SK-N-SH (cell line): ENCODE data around the gene NPEPL1.

Experiments
- CTCF ChIP-seq: fragments of 200-600 bp; sonication (generic); IDR thresholded peaks from 2 replicates; pipeline ENCODE4 v1.6.1; 2017; ENCODE audit warnings: antibody characterized with exemption, mild to moderate bottlenecking, moderate library complexity
- EP300 ChIP-seq, 2 experiments: IDR thresholded peaks; 2 replicates each; pipeline versions ENCODE4 v1.4.0 to v1.6.1; 2012; ENCODE audit warnings: borderline replicate concordance in 1 of 2, low read depth in 1 of 2, low read length in 1 of 2
- GABPA ChIP-seq: IDR thresholded peaks from 2 replicates; pipeline ENCODE4 v1.4.0; 2012; ENCODE audit warnings: low read depth, mild to moderate bottlenecking
- MAX ChIP-seq: IDR thresholded peaks from 2 replicates; pipeline ENCODE4 v1.4.0; 2012; ENCODE audit warnings: low read depth
- PBX3 ChIP-seq: IDR thresholded peaks from 2 replicates; pipeline ENCODE4; 2012
- POLR2AphosphoS5 ChIP-seq: IDR thresholded peaks from 2 replicates; pipeline ENCODE4 v1.6.1; 2012; ENCODE audit warnings: low read depth, low read length
- RAD21 ChIP-seq: IDR thresholded peaks from 2 replicates; pipeline ENCODE4 v1.6.1; 2012; ENCODE audit warnings: mild to moderate bottlenecking, low read length
- RCOR1 ChIP-seq: fragments of 150-350 bp; IDR thresholded peaks from 2 replicates; pipeline ENCODE4 v1.6.1; 2017; ENCODE audit warnings: antibody characterized with exemption, low read length
- SMC3 ChIP-seq: IDR thresholded peaks from 2 replicates; pipeline ENCODE4 v1.6.1; 2012; ENCODE audit warnings: low read depth, low read length, improper control_type of control experiment

GRCh38 chr20:58755766-58756449, 63.3 kb downstream of the NPEPL1 start:
- no peak for TF ChIP-seq EP300 (IDR thresholded peaks at IDR 0.05; ENCODE audit: borderline replicate concordance in 1 of 2, low read depth in 1 of 2, low read length in 1 of 2)
- TF ChIP-seq GABPA = no peak
- TF ChIP-seq CTCF = no peak
- no peak for TF ChIP-seq SMC3
- TF ChIP-seq MAX = no peak
- TF ChIP-seq RCOR1 = no peak
- TF ChIP-seq RAD21 = no peak
- TF ChIP-seq PBX3 = no peak
- no peak for TF ChIP-seq POLR2AphosphoS5
